Vagina (tissue), 2 donors: ENCODE measurements around the gene PIP5K1C.

ENCODE experiments used
- CTCF ChIP-seq, 3 experiments: fragments of 450-650 bp in 2 of 3; fragments of 200-600 bp in 1 of 3; sonication (generic) in 1 of 3; IDR thresholded peaks; one replicate each; pipeline ENCODE4 v1.5.1; 2017 to 2019; ENCODE audit warnings: antibody characterized with exemption in 3 of 3, mild to moderate bottlenecking in 2 of 3, moderate library complexity in 2 of 3
- POLR2A ChIP-seq, 2 donors: fragments of 450-650 bp; IDR thresholded peaks; one replicate each; pipeline ENCODE4 v1.6.1; 2017; ENCODE audit warnings: antibody characterized with exemption in 2 of 2, mild to moderate bottlenecking in 2 of 2, moderate library complexity in 2 of 2
- POLR2AphosphoS5 ChIP-seq, 2 donors: sonication (generic); formaldehyde crosslinking; IDR thresholded peaks; one replicate each; pipeline ENCODE4 v1.9.0; 2017; ENCODE audit warnings: antibody characterized with exemption in 2 of 2, mild to moderate bottlenecking in 2 of 2, low read depth in 1 of 2; ENCODE audit not compliant: insufficient read depth in 1 of 2

- no peak for TF ChIP-seq CTCF (IDR thresholded peaks at IDR 0.05)
- TF ChIP-seq POLR2AphosphoS5 (IDR thresholded peaks at IDR 0.05; ENCODE audit: insufficient read depth in 1 of 2, low read depth in 1 of 2): no peak
- TF ChIP-seq POLR2A (IDR thresholded peaks at IDR 0.05): no peak
Observed at GRCh38 chr19:3636962-3637361, 63.3 kb downstream of the PIP5K1C start.
